Breast epithelium (tissue), 4 donors: Measurements from ENCODE around the gene UQCRC2. TPM values are rescaled to one million over a fixed set of nuclear protein-coding genes. Genes with fewer than 3 reads are reported as not detected.

Experiments used
- DNase-seq, 2 donors: peaks; one replicate each; pipeline ENCODE4 v3.0.0-alpha.2; 2019; ENCODE audit warnings: low spot score in 2 of 2
- H3K27ac ChIP-seq, 2 donors: fragments of 200-600 bp; sonication (generic) in 1 of 2; one replicate each; pipeline ENCODE4 v1.5.1; 2016 to 2019; ENCODE audit warnings: mild to moderate bottlenecking in 1 of 2
- H3K27me3 ChIP-seq, 2 donors: fragments of 200-600 bp; sonication (generic) in 1 of 2; one replicate each; pipeline versions ENCODE4 v1.5.1 to v1.6.0; 2017 to 2019; ENCODE audit warnings: control low read depth in 1 of 2, mild to moderate bottlenecking in 1 of 2
- H3K36me3 ChIP-seq: fragments of 200-600 bp; one replicate; pipeline ENCODE4 v1.5.1; 2019
- H3K4me1 ChIP-seq, 2 donors: fragments of 200-600 bp; sonication (generic); one replicate each; pipeline ENCODE4 v1.5.1; 2016 to 2019; ENCODE audit warnings: control low read depth in 1 of 2
- H3K4me3 ChIP-seq, 3 donors: fragments of 200-600 bp; sonication (generic); 1 replicate in 2 of 3; 2 replicates in 1 of 3; pipeline ENCODE4 v1.5.1; 2016 to 2019; ENCODE audit warnings: mild to moderate bottlenecking in 3 of 3, moderate library complexity in 2 of 3
- H3K9me3 ChIP-seq, 2 donors: fragments of 200-600 bp; sonication (generic) in 1 of 2; one replicate each; pipeline ENCODE4 v1.5.1; 2016 to 2019; ENCODE audit warnings: control low read depth in 1 of 2
- POLR2A ChIP-seq: fragments of 450-650 bp; IDR thresholded peaks from one replicate; pipeline ENCODE4 v1.6.1; 2016; ENCODE audit warnings: antibody characterized with exemption, mild to moderate bottlenecking, moderate library complexity
- POLR2AphosphoS5 ChIP-seq, 3 donors: sonication (generic); formaldehyde crosslinking; IDR thresholded peaks; one replicate each; pipeline ENCODE4 v1.6.1; 2017; ENCODE audit warnings: antibody characterized with exemption in 3 of 3
- intact Hi-C: fragments of 100-400 bp; cut with DNase I; formaldehyde crosslinking; loops from one replicate; pipeline ENCODE4 v1.15.1; 2023; ENCODE audit warnings: low total_unique reads
- total RNA-seq, 3 donors: library from RNA; depleted of rRNA; stranded (reverse); fragments of >200 nt; gene quantifications; one replicate each; pipeline ENCODE4 v1.1.0, GENCODE V29; 2016
- TF ChIP-seq, protein P1 (sequence below), 3 donors: fragments of 450-650 bp; IDR thresholded peaks; one replicate each; pipeline ENCODE4 v1.5.1; 2016 to 2017; ENCODE audit warnings: antibody characterized with exemption in 3 of 3, mild to moderate bottlenecking in 3 of 3, moderate library complexity in 3 of 3

Gene UQCRC2
- total RNA-seq, 3 donors from 2014 or later = 142 to 177 (median 173) TPM

DNA sequence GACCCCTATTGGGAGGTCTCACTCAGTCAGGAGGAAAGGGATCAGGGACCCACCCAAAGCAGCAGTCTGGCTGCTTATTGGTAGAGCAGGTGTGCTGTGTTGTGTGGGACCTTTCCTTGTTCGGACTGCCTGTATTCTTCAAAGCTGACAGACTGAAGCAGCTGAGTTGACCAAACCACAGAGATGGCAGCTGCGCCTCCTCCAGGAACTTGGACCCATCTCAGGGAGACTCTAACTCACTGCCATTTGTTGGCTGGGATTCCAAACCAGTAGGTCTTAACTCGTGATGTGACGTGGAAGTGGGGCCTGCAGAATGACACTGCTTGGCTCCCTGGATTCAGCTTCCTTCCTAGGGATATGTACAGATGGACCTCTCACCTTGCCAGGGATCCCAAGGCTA, 9.6 kb upstream of the UQCRC2 start:
- no peaks in the 10 kb centered on the region for H3K9me3 ChIP-seq
- H3K27ac ChIP-seq = no peak overlapping the region
- intact Hi-C loops = no loop called here
- no peak overlapping the region for H3K4me3 ChIP-seq
- H3K4me1 ChIP-seq = no peaks in the 10 kb centered on the region
- DNase-seq = no peak
- H3K36me3 ChIP-seq = no peaks in the 10 kb centered on the region
- no peaks in the 10 kb centered on the region for H3K27me3 ChIP-seq
- TF ChIP-seq, protein P1, sequence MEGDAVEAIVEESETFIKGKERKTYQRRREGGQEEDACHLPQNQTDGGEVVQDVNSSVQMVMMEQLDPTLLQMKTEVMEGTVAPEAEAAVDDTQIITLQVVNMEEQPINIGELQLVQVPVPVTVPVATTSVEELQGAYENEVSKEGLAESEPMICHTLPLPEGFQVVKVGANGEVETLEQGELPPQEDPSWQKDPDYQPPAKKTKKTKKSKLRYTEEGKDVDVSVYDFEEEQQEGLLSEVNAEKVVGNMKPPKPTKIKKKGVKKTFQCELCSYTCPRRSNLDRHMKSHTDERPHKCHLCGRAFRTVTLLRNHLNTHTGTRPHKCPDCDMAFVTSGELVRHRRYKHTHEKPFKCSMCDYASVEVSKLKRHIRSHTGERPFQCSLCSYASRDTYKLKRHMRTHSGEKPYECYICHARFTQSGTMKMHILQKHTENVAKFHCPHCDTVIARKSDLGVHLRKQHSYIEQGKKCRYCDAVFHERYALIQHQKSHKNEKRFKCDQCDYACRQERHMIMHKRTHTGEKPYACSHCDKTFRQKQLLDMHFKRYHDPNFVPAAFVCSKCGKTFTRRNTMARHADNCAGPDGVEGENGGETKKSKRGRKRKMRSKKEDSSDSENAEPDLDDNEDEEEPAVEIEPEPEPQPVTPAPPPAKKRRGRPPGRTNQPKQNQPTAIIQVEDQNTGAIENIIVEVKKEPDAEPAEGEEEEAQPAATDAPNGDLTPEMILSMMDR (IDR thresholded peaks at IDR 0.05) = no peak
- TF ChIP-seq POLR2A = no peak
- no peak for TF ChIP-seq POLR2AphosphoS5 (IDR thresholded peaks at IDR 0.05)

DNA sequence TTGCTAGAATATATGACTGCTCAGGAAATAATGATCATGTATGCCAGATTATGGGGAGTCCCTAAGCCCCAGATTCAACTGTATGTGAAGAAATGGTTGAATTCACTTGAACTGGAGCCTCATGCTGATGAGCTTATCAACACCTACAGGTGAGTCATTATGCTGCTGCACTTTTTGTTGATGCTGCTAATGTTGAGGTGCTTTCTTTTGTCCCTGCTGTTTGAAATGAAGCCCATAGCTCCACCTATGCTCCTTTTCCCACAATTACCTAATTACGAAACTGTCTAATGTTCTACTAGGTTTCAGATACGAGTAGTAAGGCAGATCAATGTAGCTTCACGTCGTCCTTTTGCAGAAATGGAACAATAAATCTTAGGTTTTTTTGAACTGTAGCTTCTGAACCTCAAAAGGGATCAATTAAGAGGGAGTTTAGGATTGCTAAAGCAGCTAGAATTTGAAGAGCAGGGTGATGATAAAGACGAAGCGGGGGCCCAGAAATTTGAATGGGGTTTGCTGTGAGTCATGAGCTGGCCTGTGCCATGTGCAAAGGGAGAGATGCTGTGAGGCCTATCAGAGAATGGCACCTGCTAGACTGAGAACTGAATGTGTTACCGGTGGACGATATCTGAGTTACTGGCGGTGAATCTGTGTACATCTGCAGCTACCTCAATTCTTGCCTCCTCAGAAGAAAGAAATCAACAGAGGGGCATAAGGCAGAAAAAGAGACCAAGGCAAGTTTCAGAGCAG, 6.1 kb upstream of the UQCRC2 start:
- no peak for TF ChIP-seq POLR2AphosphoS5 (IDR thresholded peaks at IDR 0.05)
- TF ChIP-seq POLR2A = no peak
- TF ChIP-seq, protein P1 (IDR thresholded peaks at IDR 0.05) = no peak
- Histone ChIP-seq H3K4me3 (no peak overlapping the region), H3K27me3 (no peaks in the 10 kb centered on the region), H3K36me3 (no peaks in the 10 kb centered on the region), H3K27ac (no peak overlapping the region), H3K9me3 (no peaks in the 10 kb centered on the region), H3K4me1 (peaks cover 0 to 14% of the 10 kb centered on the region in 2 donors)
- intact Hi-C loops = no loop called here
- no peak for DNase-seq

DNA sequence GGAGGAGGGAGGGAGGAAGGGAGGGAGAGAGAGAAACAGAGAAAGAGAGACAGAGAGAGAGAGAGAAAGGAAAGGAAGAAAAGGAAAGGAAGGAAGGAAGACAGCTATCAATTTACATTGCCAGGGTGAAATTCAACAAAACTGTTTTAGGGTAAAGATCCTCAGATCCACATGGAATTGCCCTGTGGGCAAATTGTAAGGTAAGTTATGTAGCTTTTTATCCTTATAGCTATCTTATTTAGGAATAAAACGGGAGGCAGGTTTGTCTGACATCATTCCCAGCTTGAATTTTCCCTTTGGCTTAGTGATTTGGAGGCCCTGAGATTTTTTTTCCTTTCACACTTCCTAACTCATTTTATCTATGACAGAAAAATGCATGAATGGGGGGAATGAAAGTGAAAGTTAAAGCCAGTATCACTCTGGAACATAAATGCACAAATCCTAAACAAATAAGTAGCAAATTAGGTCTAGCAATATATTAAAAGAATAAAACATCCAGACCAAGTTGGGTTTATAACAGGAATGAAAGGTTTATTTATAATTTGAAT, 3.4 kb upstream of the UQCRC2 start:
- Histone ChIP-seq H3K9me3 (no peaks in the 10 kb centered on the region), H3K36me3 (no peaks in the 10 kb centered on the region), H3K4me1 (peaks cover 0 to 23% of the 10 kb centered on the region in 2 donors), H3K27me3 (no peaks in the 10 kb centered on the region), H3K27ac (peak overlapping the region in 1 of 2 donors; percentile 12), H3K4me3 (no peak overlapping the region)
- no peak for DNase-seq
- intact Hi-C loops = loop anchor here (5.0 kb wide), 1 partner anchor 348 kb away; the partner anchor contains the start of gene POLR3E
- TF ChIP-seq POLR2A = no peak
- no peak for TF ChIP-seq POLR2AphosphoS5 (IDR thresholded peaks at IDR 0.05)
- TF ChIP-seq, protein P1 (IDR thresholded peaks at IDR 0.05) = no peak

DNA sequence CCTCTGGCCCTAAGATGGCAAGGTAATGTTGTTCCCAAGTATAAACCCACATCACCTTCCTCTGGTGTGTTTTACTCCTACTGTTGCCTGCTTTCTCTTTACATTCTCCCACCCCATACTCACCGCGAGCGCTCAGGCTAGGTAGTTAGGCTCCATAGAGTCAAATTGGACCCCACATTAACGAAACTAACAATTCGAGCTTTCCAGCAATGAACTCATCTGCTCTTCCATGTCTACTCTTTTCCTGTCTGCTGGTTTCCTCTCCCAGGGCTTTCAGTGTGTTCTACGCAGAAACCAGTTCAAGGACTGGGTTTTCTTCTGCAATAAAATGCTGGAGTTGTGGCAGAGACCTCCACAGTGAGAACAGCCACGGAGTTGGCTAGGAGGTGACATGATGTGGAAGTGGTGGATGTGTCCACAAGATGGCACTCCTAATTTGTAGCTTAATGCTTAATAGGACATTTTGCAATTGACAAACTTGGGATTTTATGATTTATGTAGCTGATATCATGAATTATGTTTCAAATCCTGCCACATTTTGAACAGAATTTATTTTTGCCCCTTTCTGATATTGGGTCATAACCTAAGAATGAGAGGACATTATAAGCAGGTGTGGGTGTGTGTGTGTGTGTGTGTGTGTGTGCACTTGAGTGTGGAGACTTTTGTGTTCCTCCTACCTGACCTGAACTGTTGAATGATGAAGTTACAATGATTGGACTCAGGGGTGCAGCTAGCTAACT, 2.2 kb upstream of the UQCRC2 start:
- no peak for DNase-seq
- intact Hi-C loops = loop anchor here (5.0 kb wide), 1 partner anchor 346 kb away; the partner anchor contains the start of gene POLR3E
- no peak overlapping the region for H3K4me3 ChIP-seq

More for the DNA sequence above, 2.2 kb upstream of the UQCRC2 start:
- Histone ChIP-seq H3K36me3 (no peaks in the 10 kb centered on the region), H3K4me1 (peaks cover 0 to 23% of the 10 kb centered on the region in 2 donors), H3K27ac (no peak overlapping the region), H3K27me3 (no peaks in the 10 kb centered on the region), H3K9me3 (no peaks in the 10 kb centered on the region)
- TF ChIP-seq POLR2AphosphoS5 (IDR thresholded peaks at IDR 0.05) (no peak), POLR2A (no peak)
- TF ChIP-seq, protein P1 (IDR thresholded peaks at IDR 0.05) = peak in 1 of 3 donors; percentile 12
